Activated T-cell treated with anti-CD3 and anti-CD28 coated beads, Interleukin-2, amount 50 U/mL, for 4 hours (primary cell): Measurements from ENCODE around the gene CAMTA1. TPM values are rescaled to one million over a fixed set of nuclear protein-coding genes. Genes with fewer than 3 reads are reported as not detected.

Source experiments
- ATAC-seq, 2 donors: fragments of 200-7000 bp; cut with Tn5 transposase; one replicate each; pipeline ENCODE4 v1.10.0; 2021
- DNase-seq: peaks from one replicate; pipeline ENCODE4 v3.0.0-alpha.2; 2020
- H3K27me3 Mint-ChIP-seq: one replicate; pipeline ENCODE4 v1.8.0; 2021; ENCODE audit warnings: low read depth, mixed read lengths
- H3K36me3 Mint-ChIP-seq: one replicate; pipeline ENCODE4 v1.8.0; 2022; ENCODE audit warnings: mixed read lengths; ENCODE audit not compliant: insufficient read depth
- H3K4me1 Mint-ChIP-seq: one replicate; pipeline ENCODE4 v1.8.0; 2021; ENCODE audit warnings: low read depth, mixed read lengths
- H3K4me3 Mint-ChIP-seq: one replicate; pipeline ENCODE4 v1.8.0; 2021; ENCODE audit warnings: mild to moderate bottlenecking, moderate library complexity, mixed read lengths
- H3K9me3 Mint-ChIP-seq: one replicate; pipeline ENCODE4 v1.8.0; 2021; ENCODE audit warnings: mixed read lengths
- total RNA-seq, 3 donors: library from RNA; stranded (reverse); gene quantifications; one replicate each; pipeline ENCODE4 v1.2.1, GENCODE V29; 2021

Gene CAMTA1
- total RNA-seq, 3 donors from 2014 or later: 47.5 to 50.3 (median 47.7) TPM

GRCh38 chr1:7505771-7506453, 720.7 kb downstream of the CAMTA1 start:
- H3K4me3 Mint-ChIP-seq: no peak overlapping the region
- no peaks in the 10 kb centered on the region for H3K27me3 Mint-ChIP-seq
- no peaks in the 10 kb centered on the region for H3K36me3 Mint-ChIP-seq
- ATAC-seq: no peak
- H3K4me1 Mint-ChIP-seq: no peaks in the 10 kb centered on the region
- no peak for DNase-seq
- H3K9me3 Mint-ChIP-seq: no peaks in the 10 kb centered on the region

- ATAC-seq (no peak), DNase-seq (no peak)
- Mint-ChIP-seq H3K4me1 (no peaks in the 10 kb centered on the region), H3K36me3 (no peaks in the 10 kb centered on the region), H3K4me3 (no peak overlapping the region), H3K27me3 (no peaks in the 10 kb centered on the region), H3K9me3 (no peaks in the 10 kb centered on the region)
These were observed 721.4 kb downstream of the CAMTA1 start for GRCh38 chr1:7506454-7507284.

GRCh38 chr1:7507285-7508019, 722.2 kb downstream of the CAMTA1 start:
- DNase-seq (no peak), ATAC-seq (no peak)
- Mint-ChIP-seq H3K36me3 (no peaks in the 10 kb centered on the region), H3K4me3 (no peak overlapping the region), H3K27me3 (peaks cover under 1% of the 10 kb centered on the region), H3K4me1 (no peaks in the 10 kb centered on the region), H3K9me3 (no peaks in the 10 kb centered on the region)

GRCh38 chr1:7508052-7508933, 723.0 kb downstream of the CAMTA1 start:
- no peaks in the 10 kb centered on the region for H3K4me1 Mint-ChIP-seq
- H3K27me3 Mint-ChIP-seq: peaks cover 9% of the 10 kb centered on the region
- no peak overlapping the region for H3K4me3 Mint-ChIP-seq
- no peak for ATAC-seq
- no peak for DNase-seq
- H3K36me3 Mint-ChIP-seq: no peaks in the 10 kb centered on the region
- no peaks in the 10 kb centered on the region for H3K9me3 Mint-ChIP-seq

- DNase-seq (no peak), ATAC-seq (no peak)
- H3K36me3 Mint-ChIP-seq: no peaks in the 10 kb centered on the region
- H3K9me3 Mint-ChIP-seq: no peaks in the 10 kb centered on the region
- no peak overlapping the region for H3K4me3 Mint-ChIP-seq
- peaks cover 11% of the 10 kb centered on the region for H3K27me3 Mint-ChIP-seq
- H3K4me1 Mint-ChIP-seq: no peaks in the 10 kb centered on the region
These were observed 723.8 kb downstream of the CAMTA1 start for GRCh38 chr1:7508934-7509519.

- no peak for ATAC-seq
- no peaks in the 10 kb centered on the region for H3K9me3 Mint-ChIP-seq
- no peaks in the 10 kb centered on the region for H3K36me3 Mint-ChIP-seq
- no peak overlapping the region for H3K4me3 Mint-ChIP-seq
- DNase-seq: no peak
- peaks cover 11% of the 10 kb centered on the region for H3K27me3 Mint-ChIP-seq
- H3K4me1 Mint-ChIP-seq: no peaks in the 10 kb centered on the region
These were observed 724.3 kb downstream of the CAMTA1 start for GRCh38 chr1:7509598-7509997.

- Mint-ChIP-seq H3K36me3 (no peaks in the 10 kb centered on the region), H3K9me3 (no peaks in the 10 kb centered on the region), H3K27me3 (peaks cover 11% of the 10 kb centered on the region), H3K4me1 (no peaks in the 10 kb centered on the region), H3K4me3 (no peak overlapping the region)
- no peak for DNase-seq
- ATAC-seq: no peak
These were observed 725.2 kb downstream of the CAMTA1 start for GRCh38 chr1:7510389-7510931.

GRCh38 chr1:7511381-7511780, 726.1 kb downstream of the CAMTA1 start:
- Mint-ChIP-seq H3K36me3 (no peaks in the 10 kb centered on the region), H3K4me3 (no peak overlapping the region), H3K4me1 (no peaks in the 10 kb centered on the region), H3K27me3 (peaks cover 11% of the 10 kb centered on the region), H3K9me3 (no peaks in the 10 kb centered on the region)
- ATAC-seq (no peak), DNase-seq (no peak)

GRCh38 chr1:7513081-7513480, 727.8 kb downstream of the CAMTA1 start:
- DNase-seq (no peak), ATAC-seq (no peak)
- Mint-ChIP-seq H3K36me3 (no peaks in the 10 kb centered on the region), H3K27me3 (peaks cover 14% of the 10 kb centered on the region), H3K9me3 (no peaks in the 10 kb centered on the region), H3K4me3 (no peak overlapping the region), H3K4me1 (no peaks in the 10 kb centered on the region)

- H3K36me3 Mint-ChIP-seq: no peaks in the 10 kb centered on the region
- DNase-seq (no peak), ATAC-seq (no peak)
- no peak overlapping the region for H3K4me3 Mint-ChIP-seq
- no peaks in the 10 kb centered on the region for H3K4me1 Mint-ChIP-seq
- H3K9me3 Mint-ChIP-seq: no peaks in the 10 kb centered on the region
- peaks cover 14% of the 10 kb centered on the region for H3K27me3 Mint-ChIP-seq
These were observed 729.9 kb downstream of the CAMTA1 start for GRCh38 chr1:7515175-7515574.

- DNase-seq (no peak), ATAC-seq (no peak)
- Mint-ChIP-seq H3K4me3 (no peak overlapping the region), H3K27me3 (peaks cover 14% of the 10 kb centered on the region), H3K4me1 (no peaks in the 10 kb centered on the region), H3K36me3 (no peaks in the 10 kb centered on the region), H3K9me3 (no peaks in the 10 kb centered on the region)
These were observed 730.6 kb downstream of the CAMTA1 start for GRCh38 chr1:7515904-7516303.

GRCh38 chr1:7516341-7516740, 731.1 kb downstream of the CAMTA1 start:
- no peaks in the 10 kb centered on the region for H3K36me3 Mint-ChIP-seq
- no peak overlapping the region for H3K4me3 Mint-ChIP-seq
- peaks cover 14% of the 10 kb centered on the region for H3K27me3 Mint-ChIP-seq
- ATAC-seq (no peak), DNase-seq (no peak)
- no peaks in the 10 kb centered on the region for H3K4me1 Mint-ChIP-seq
- no peaks in the 10 kb centered on the region for H3K9me3 Mint-ChIP-seq

- Mint-ChIP-seq H3K9me3 (no peaks in the 10 kb centered on the region), H3K4me1 (no peaks in the 10 kb centered on the region), H3K27me3 (peaks cover 14% of the 10 kb centered on the region), H3K36me3 (no peaks in the 10 kb centered on the region), H3K4me3 (no peak overlapping the region)
- ATAC-seq: no peak
- no peak for DNase-seq
These were observed 731.7 kb downstream of the CAMTA1 start for GRCh38 chr1:7516929-7517328.
